Measurements from ENCODE around the gene SLC4A4.

SLC4A4 gene

GRCh38 chr4:71446479-71447081 is 107.8 kb downstream of the SLC4A4 start:
- no peak overlapping the region for H3K9ac ChIP-seq (ENCODE audit: low read depth, low read length)
- no peaks in the 10 kb centered on the region for H3K36me3 ChIP-seq (ENCODE audit: insufficient read depth, low read length)
- ATAC-seq (ENCODE audit: insufficient read depth, low read depth) (no peak), DNase-seq (no peak)
- H3K4me3 ChIP-seq (ENCODE audit: low read depth in 1 of 2, low read length in 2 of 2): no peak overlapping the region
- no peaks in the 10 kb centered on the region for H3K27me3 ChIP-seq (ENCODE audit: insufficient read depth, low read length, poor library complexity)
- H3K79me2 ChIP-seq (ENCODE audit: insufficient read depth, low read length): no peaks in the 10 kb centered on the region
- no peak overlapping the region for H3K4me2 ChIP-seq (ENCODE audit: insufficient read depth, low read length)
- no peak overlapping the region for H3K27ac ChIP-seq (ENCODE audit: low read length)
- no peak overlapping the region for H2AFZ ChIP-seq (ENCODE audit: low read depth, low read length)
- H3K4me1 ChIP-seq (ENCODE audit: insufficient read depth, low read length): no peaks in the 10 kb centered on the region
- H3K9me3 ChIP-seq (ENCODE audit: insufficient read depth, low read length, severe bottlenecking): no peaks in the 10 kb centered on the region
- no peaks in the 10 kb centered on the region for H4K20me1 ChIP-seq (ENCODE audit: insufficient read depth, low read length)
- TF ChIP-seq CTCF (IDR thresholded peaks at IDR 0.05; ENCODE audit: borderline replicate concordance, extremely low read depth, low read length, poor library complexity, severe bottlenecking): no peak
- no peak for TF ChIP-seq EZH2 (IDR thresholded peaks at IDR 0.05; ENCODE audit: borderline replicate concordance, low read depth, low read length, severe bottlenecking)

- DNase-seq (no peak), ATAC-seq (ENCODE audit: insufficient read depth, low read depth) (no peak)
- H3K9ac ChIP-seq (ENCODE audit: low read depth, low read length): no peak overlapping the region
- H3K36me3 ChIP-seq (ENCODE audit: insufficient read depth, low read length): no peaks in the 10 kb centered on the region
- no peaks in the 10 kb centered on the region for H3K27me3 ChIP-seq (ENCODE audit: insufficient read depth, low read length, poor library complexity)
- H2AFZ ChIP-seq (ENCODE audit: low read depth, low read length): no peak overlapping the region
- TF ChIP-seq CTCF (IDR thresholded peaks at IDR 0.05; ENCODE audit: borderline replicate concordance, extremely low read depth, low read length, poor library complexity, severe bottlenecking): no peak
- no peak for TF ChIP-seq EZH2 (IDR thresholded peaks at IDR 0.05; ENCODE audit: borderline replicate concordance, low read depth, low read length, severe bottlenecking)
- no peak overlapping the region for H3K4me2 ChIP-seq (ENCODE audit: insufficient read depth, low read length)
- no peak overlapping the region for H3K4me3 ChIP-seq (ENCODE audit: low read depth in 1 of 2, low read length in 2 of 2)
- no peak overlapping the region for H3K27ac ChIP-seq (ENCODE audit: low read length)
- no peaks in the 10 kb centered on the region for H3K4me1 ChIP-seq (ENCODE audit: insufficient read depth, low read length)
- H4K20me1 ChIP-seq (ENCODE audit: insufficient read depth, low read length): no peaks in the 10 kb centered on the region
- H3K79me2 ChIP-seq (ENCODE audit: insufficient read depth, low read length): no peaks in the 10 kb centered on the region
- H3K9me3 ChIP-seq (ENCODE audit: insufficient read depth, low read length, severe bottlenecking): no peaks in the 10 kb centered on the region
These were observed 110.2 kb downstream of the SLC4A4 start for GRCh38 chr4:71449040-71449439.

- no peaks in the 10 kb centered on the region for H3K4me1 ChIP-seq (ENCODE audit: insufficient read depth, low read length)
- no peaks in the 10 kb centered on the region for H3K27me3 ChIP-seq (ENCODE audit: insufficient read depth, low read length, poor library complexity)
- no peaks in the 10 kb centered on the region for H3K79me2 ChIP-seq (ENCODE audit: insufficient read depth, low read length)
- DNase-seq (no peak), ATAC-seq (ENCODE audit: insufficient read depth, low read depth) (no peak)
- no peaks in the 10 kb centered on the region for H4K20me1 ChIP-seq (ENCODE audit: insufficient read depth, low read length)
- H3K4me2 ChIP-seq (ENCODE audit: insufficient read depth, low read length): no peak overlapping the region
- no peak overlapping the region for H2AFZ ChIP-seq (ENCODE audit: low read depth, low read length)
- no peak overlapping the region for H3K4me3 ChIP-seq (ENCODE audit: low read depth in 1 of 2, low read length in 2 of 2)
- no peaks in the 10 kb centered on the region for H3K36me3 ChIP-seq (ENCODE audit: insufficient read depth, low read length)
- no peaks in the 10 kb centered on the region for H3K9me3 ChIP-seq (ENCODE audit: insufficient read depth, low read length, severe bottlenecking)
- H3K9ac ChIP-seq (ENCODE audit: low read depth, low read length): no peak overlapping the region
- no peak overlapping the region for H3K27ac ChIP-seq (ENCODE audit: low read length)
- TF ChIP-seq CTCF (IDR thresholded peaks at IDR 0.05; ENCODE audit: borderline replicate concordance, extremely low read depth, low read length, poor library complexity, severe bottlenecking): no peak
These were observed 111.1 kb downstream of the SLC4A4 start for GRCh38 chr4:71449878-71450277.

DNA sequence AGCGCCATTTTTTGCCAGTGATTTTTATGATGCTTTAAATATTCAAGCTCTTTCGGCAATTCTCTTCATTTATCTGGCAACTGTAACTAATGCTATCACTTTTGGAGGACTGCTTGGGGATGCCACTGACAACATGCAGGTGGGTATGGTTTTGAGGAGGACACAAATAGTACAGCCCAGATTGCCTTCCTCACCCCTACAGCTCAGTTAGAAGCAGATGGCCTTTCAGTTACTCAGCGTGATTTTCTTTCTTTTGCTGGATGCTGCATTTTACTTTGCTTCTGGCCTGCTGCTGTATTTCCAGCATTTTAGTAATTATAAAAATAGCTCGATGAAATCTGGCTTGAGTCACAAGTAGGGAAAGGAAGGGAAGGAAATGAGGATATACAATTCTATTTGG is 114.7 kb downstream of the SLC4A4 start:
- Histone ChIP-seq H2AFZ (ENCODE audit: low read depth, low read length) (no peak overlapping the region), H3K9ac (ENCODE audit: low read depth, low read length) (no peak overlapping the region), H3K27ac (ENCODE audit: low read length) (no peak overlapping the region), H4K20me1 (ENCODE audit: insufficient read depth, low read length) (no peaks in the 10 kb centered on the region), H3K4me1 (ENCODE audit: insufficient read depth, low read length) (no peaks in the 10 kb centered on the region), H3K79me2 (ENCODE audit: insufficient read depth, low read length) (no peaks in the 10 kb centered on the region), H3K4me3 (ENCODE audit: low read depth in 1 of 2, low read length in 2 of 2) (no peak overlapping the region), H3K27me3 (ENCODE audit: insufficient read depth, low read length, poor library complexity) (no peaks in the 10 kb centered on the region), H3K36me3 (ENCODE audit: insufficient read depth, low read length) (no peaks in the 10 kb centered on the region), H3K9me3 (ENCODE audit: insufficient read depth, low read length, severe bottlenecking) (no peaks in the 10 kb centered on the region), H3K4me2 (ENCODE audit: insufficient read depth, low read length) (no peak overlapping the region)
- no peak for ATAC-seq (ENCODE audit: insufficient read depth, low read depth)
- no peak for DNase-seq
- TF ChIP-seq CTCF (IDR thresholded peaks at IDR 0.05; ENCODE audit: borderline replicate concordance, extremely low read depth, low read length, poor library complexity, severe bottlenecking) (no peak), EZH2 (IDR thresholded peaks at IDR 0.05; ENCODE audit: borderline replicate concordance, low read depth, low read length, severe bottlenecking) (no peak)
